Inferior parietal cortex (tissue), 1 donor: ENCODE data around the gene SEMA6A.

Source experiments
- DNase-seq: peaks from one replicate; pipeline ENCODE4 v3.0.0-alpha.2; 2016; ENCODE audit errors: extremely low spot score

SEMA6A gene

DNA sequence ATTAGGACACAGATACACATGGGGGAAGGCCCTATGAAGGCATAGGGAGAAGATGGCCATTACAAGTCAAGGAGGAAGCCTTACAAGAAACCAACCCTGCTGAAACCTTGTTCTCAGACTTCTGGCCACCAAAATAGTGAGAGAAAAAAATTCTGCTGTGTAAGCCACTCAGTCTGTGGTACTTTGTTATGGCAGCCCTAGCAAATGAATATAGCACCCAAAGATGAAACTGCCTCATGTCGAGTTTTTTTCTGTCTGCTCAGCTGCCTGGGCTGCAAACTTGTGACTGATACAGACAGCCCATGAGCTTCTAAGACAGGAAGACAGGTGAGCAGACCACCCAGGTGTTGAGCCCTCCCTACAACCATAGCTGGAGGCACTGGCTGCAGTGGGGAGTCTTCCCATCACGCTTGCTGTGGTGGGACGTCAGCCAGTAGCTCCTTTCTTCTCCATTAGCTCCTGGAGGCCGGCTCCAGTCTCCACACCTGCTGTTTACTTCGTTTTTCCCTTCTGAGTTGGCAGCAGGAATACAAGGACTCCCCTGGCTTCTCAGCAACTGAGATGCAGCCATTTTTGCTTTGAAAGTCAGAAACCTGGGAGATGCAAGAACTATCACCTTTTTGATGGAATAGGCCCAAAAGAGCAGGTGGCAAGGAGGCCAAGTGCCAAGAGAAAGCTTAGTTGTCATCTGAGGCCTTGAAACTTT, 164.9 kb downstream of the SEMA6A start:
- DNase-seq = no peak

DNA sequence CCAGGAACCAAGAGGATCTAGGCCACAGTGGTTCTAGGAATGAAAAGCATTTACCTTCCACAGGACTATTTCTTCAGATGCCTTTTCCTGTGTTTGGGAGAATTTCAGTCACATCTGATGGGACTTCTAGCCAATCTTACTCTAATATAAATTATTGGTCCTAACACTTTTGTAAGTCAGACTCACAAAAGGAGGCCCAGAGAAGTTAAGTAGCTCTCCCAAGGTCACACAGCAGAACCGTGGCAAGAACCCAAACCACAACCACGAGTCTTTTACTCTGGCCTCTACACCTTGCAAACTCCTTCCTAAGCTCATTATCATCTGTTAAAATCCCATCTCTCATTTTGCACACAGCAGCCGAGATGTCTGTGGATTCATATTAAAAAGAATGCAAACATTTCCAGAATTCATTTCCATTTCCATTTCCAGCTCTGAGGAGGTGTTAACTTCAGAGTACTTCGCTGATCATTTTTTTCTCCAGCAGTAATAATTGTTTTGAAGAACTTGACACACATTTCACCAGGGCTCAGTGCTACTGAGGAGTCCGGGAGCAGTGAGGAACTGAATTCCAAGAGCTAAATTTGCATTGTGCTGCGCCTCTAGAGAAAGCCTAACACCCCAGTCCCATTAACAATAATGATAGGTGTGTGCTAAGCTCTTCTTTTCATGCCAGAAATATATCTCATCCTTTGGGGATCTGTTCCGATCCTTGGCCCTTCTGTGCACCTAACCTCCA, 168.1 kb downstream of the SEMA6A start:
- DNase-seq = no peak

DNA sequence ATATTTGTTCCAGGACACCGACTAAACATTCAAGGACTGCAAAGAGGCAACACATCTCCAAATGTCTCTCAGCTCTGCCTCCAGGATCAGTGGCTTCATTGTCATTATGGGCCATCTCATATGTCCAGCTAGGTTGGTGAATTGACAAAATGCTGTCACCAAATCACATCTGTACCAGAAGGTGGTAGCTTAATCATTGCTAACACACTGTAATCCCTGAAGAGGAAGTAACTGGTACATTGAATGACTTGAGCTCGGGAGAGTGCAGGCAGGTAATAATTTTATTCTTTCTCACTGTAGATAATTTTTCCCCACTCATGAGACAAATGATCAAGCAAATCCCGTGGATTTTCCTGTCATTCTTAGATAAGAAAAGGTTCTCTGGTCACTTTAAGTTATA, 169.8 kb downstream of the SEMA6A start:
- DNase-seq = no peak

DNA sequence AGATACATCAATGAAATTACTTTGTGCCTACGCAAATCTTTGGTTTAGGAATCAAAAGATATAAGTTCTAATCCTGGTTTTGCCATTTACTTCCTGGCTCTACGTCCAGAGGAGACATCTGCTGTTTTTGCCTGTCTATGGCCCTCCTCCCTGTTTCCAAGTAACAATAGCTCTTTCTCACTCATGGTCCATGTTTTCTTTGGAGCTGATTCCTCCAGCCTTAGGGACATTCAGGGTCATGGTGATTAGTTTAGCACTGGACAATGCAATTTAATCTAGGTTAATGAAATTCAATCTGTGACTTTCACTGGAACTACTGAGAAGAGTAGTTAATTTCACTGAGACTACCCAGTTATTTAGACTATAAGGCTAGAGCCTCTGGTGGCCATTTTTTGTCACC, 170.6 kb downstream of the SEMA6A start:
- peak; percentile 41 for DNase-seq

DNA sequence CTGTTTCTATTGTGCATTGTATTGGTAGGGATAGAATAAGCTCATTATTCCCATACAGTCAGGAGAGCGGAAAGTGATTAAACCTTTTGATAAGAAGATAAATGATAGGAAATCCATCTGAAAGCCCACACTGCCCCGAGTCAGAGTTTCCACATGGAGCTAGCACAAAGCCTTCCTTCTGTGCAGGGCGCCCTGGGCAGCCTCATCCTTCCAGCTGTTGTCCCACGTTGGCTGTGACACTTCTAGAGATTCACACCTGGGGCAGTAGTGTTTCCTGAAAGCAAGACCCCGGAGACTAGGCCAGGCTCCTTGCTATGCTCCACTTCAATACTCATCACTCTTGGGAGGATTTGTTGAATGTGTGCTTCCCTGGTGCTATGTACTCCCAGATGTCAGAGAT, 172.4 kb downstream of the SEMA6A start:
- no peak for DNase-seq

DNA sequence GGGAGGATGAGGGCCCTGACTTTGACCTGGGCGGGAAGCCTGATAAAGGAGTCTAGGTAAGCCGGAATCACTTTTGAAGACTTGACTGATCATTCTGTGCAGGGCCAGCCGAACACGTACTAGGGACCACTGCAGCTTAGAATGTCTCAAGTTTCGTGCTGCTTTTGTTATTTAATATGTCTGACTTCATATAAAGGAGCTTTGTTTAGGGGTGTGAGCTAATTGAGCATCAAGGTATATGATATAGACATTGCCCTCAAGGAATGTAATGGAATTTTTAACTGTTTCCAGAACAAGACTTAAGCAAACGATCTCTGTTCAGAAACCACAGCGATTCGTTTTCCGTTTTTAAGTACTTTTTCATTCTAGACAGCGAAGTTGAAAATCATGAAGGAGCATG, 173.0 kb downstream of the SEMA6A start:
- DNase-seq = no peak

DNA sequence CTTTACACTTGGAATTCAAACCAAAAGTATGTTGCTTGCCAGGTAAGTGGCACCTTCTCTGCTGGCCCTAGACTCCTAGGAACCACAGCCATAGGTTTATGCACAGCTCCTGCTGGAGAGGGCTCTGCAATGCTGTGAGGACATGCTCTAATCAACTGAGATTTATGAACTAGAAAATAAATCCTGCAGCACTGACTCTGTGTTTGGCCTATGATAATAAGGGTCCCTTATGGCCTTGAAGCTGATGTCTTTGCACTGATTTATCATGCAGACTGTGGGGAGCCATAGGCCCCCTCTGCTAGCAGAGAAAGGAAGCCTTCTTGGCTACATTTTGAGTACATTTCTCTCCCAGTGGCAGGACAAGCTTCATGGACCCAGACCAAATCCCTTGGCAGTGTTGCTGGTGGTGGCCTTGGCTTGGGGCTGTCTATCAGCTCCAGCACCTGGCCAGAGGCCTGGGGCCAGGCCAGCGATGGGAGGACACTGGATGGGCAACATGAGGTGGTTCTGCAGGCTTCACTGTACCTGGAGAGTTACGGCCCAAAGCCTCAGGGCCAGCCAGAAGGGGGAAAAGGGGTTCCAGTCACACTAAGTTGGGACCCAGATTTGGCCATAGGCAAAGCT, 178.0 kb downstream of the SEMA6A start:
- DNase-seq = no peak

DNA sequence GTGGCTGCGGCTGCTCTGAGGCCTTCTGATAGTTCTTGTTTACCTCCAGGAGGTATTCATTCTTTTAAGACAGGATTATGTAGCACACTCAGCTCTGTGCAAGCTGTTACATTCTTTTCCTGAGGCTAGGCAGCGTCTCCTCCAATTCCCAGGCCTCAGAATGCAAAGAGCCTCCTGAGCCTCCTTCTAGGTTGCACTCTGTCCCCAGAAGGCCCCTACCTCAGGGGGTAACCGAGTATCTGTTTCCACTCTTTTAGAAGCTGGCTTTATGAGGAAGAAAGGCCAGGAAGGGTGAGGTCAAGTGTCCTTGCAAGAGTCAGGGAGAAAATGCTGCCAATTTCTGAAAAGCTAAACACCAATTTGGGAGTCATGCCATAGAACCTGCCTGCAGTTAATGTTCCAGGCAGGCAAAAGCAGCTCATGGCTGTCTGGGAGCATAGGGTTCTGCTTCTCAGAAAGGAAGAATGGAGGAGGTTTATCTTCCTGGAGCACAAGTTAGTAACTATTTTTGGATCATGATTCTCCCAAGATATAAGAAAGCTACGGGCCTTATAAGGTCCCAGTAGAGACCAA, 178.9 kb downstream of the SEMA6A start:
- no peak for DNase-seq

DNA sequence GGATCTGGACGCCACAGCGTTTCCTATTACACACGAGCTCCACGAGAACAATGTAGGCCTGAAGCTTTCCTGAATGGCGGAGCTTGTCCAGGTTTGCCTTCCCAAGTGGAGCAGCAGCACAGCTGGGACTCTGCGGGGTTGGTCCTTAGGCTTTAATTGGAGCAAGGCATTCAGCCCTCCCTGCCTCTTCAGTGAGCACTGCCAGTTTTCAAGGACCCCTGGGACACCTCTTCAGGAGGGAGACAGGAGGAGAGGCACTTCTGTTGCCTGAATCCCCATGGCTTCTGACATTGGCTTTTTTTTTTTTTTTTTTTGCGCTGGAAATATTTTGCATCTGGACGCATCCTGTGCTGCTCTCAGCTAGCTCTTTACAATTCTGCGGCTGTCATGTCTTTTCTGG, 179.4 kb downstream of the SEMA6A start:
- DNase-seq = no peak

DNA sequence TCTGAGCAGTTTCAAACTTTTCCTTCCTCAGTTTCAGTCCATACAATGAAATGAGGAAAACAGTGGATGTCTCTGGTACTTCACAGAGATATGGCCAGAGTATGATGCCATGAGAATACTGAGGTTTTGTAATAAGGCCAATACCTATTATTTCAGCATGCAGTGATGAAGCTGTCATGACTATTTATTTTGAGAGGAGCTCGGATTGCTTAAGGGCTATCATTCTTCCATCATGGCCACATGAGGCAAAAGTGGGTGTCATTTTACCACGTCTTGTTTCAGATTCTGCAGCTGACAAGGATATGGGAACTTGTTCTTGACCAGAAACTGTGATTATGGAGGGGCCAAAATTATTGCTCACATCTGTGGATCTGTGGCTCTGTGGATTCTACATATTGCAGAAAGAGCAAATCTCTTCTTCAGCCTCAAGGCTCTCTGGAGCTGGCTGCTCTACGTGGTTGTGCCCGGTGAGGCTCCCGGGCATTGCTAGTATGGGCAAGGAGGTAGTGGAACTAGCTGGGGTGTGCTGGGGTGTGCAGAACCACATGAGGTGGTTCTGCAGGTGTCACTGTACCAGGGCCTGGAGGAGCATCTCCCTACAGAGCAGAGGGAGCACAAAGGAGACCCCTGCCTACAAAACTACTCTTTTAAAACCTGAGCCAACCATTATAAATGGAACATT, 180.3 kb downstream of the SEMA6A start:
- DNase-seq = no peak
